HEK293 (cell line): ENCODE measurements around the gene KCNJ16.

Source experiments
- CTCF ChIA-PET: fragments of 350-600 bp; formaldehyde crosslinking; extraction: SDS; loops from one replicate; lab custom pipeline; 2021; ENCODE audit warnings: antibody characterized with exemption; lab: Yijun Ruan, JAX
- POLR2A ChIA-PET: fragments of 300-600 bp; formaldehyde crosslinking; extraction: SDS; loops from one replicate; lab custom pipeline; 2020; ENCODE audit warnings: antibody characterized with exemption, inconsistent platforms; lab: Yijun Ruan, JAX
- H3K27ac ChIP-seq: fragments of 200-500 bp; sonication (Bioruptor generic); 2 replicates; pipeline ENCODE4 v1.5.1; 2014; ENCODE audit warnings: low read depth, low read length, control low read depth, inconsistent platforms; ENCODE audit errors: extremely low read depth
- H3K36me3 ChIP-seq, 2 experiments: fragments of 200-500 bp in 1 of 2; sonication (Bioruptor generic) in 1 of 2; 1 replicate in 1 of 2; 2 replicates in 1 of 2; pipeline ENCODE4 v1.5.1; 2014 to 2017; ENCODE audit warnings: inconsistent platforms in 2 of 2, low read length in 2 of 2; ENCODE audit not compliant: control insufficient read depth in 2 of 2, insufficient read depth in 1 of 2
- H3K4me1 ChIP-seq: fragments of 200-500 bp; sonication (Bioruptor generic); 2 replicates; pipeline ENCODE4 v1.5.1; 2014; ENCODE audit warnings: mild to moderate bottlenecking, low read length, inconsistent platforms; ENCODE audit not compliant: control insufficient read depth, insufficient read depth
- H3K4me3 ChIP-seq: 2 replicates; pipeline ENCODE4 v1.5.1; 2011; ENCODE audit warnings: low read depth, mild to moderate bottlenecking, control low read depth, low read length, moderate library complexity
- H3K9me3 ChIP-seq: fragments of 200-500 bp; sonication (Bioruptor generic); 2 replicates; pipeline ENCODE4 v1.5.1; 2014; ENCODE audit warnings: low read depth, low read length, inconsistent platforms; ENCODE audit not compliant: control insufficient read depth, insufficient read depth
- GLI4 ChIP-seq: fragments of 450-650 bp; formaldehyde crosslinking; IDR thresholded peaks from 2 replicates; pipeline ENCODE4 v1.5.1; 2016; ENCODE audit warnings: missing biosample characterization, missing genetic modification characterization
- KLF9 ChIP-seq: fragments of 450-650 bp; formaldehyde crosslinking; IDR thresholded peaks from 2 replicates; pipeline ENCODE4 v1.5.1; 2016; ENCODE audit warnings: missing biosample characterization, missing genetic modification characterization, low read depth
- MEIS1 ChIP-seq: sonication (generic); formaldehyde crosslinking; IDR thresholded peaks from 2 replicates; pipeline ENCODE4 v1.8.1; 2022; ENCODE audit warnings: missing genetic modification reagents, mild to moderate bottlenecking, borderline replicate concordance
- PATZ1 ChIP-seq: fragments of 450-650 bp; formaldehyde crosslinking; IDR thresholded peaks from 2 replicates; pipeline ENCODE4 v1.5.1; 2016; ENCODE audit warnings: missing biosample characterization, missing genetic modification characterization
- PRDM2 ChIP-seq: fragments of 450-650 bp; formaldehyde crosslinking; IDR thresholded peaks from 2 replicates; pipeline ENCODE4 v1.5.1; 2016; ENCODE audit warnings: missing biosample characterization, missing genetic modification characterization, borderline replicate concordance
- RBAK ChIP-seq: fragments of 450-650 bp; formaldehyde crosslinking; IDR thresholded peaks from 2 replicates; pipeline ENCODE4 v1.5.1; 2016; ENCODE audit warnings: missing biosample characterization, missing genetic modification characterization
- SP3 ChIP-seq: fragments of 450-650 bp; formaldehyde crosslinking; IDR thresholded peaks from 2 replicates; pipeline ENCODE4 v1.5.1; 2016; ENCODE audit warnings: missing biosample characterization, missing genetic modification characterization
- ZBTB20 ChIP-seq: fragments of 450-650 bp; formaldehyde crosslinking; IDR thresholded peaks from 2 replicates; pipeline ENCODE4 v1.5.1; 2016; ENCODE audit warnings: missing biosample characterization, missing genetic modification characterization
- ZBTB8A ChIP-seq: fragments of 450-650 bp; formaldehyde crosslinking; IDR thresholded peaks from 2 replicates; pipeline ENCODE4 v1.5.1; 2016; ENCODE audit warnings: missing biosample characterization, missing genetic modification characterization
- ZFP3 ChIP-seq: fragments of 450-650 bp; formaldehyde crosslinking; IDR thresholded peaks from 2 replicates; pipeline ENCODE4 v1.5.1; 2016; ENCODE audit warnings: low read depth, missing biosample characterization, missing genetic modification characterization
- ZNF121 ChIP-seq: fragments of 450-650 bp; formaldehyde crosslinking; IDR thresholded peaks from 2 replicates; pipeline ENCODE4 v1.5.1; 2016; ENCODE audit warnings: missing biosample characterization, missing genetic modification characterization
- ZNF19 ChIP-seq: fragments of 450-650 bp; formaldehyde crosslinking; IDR thresholded peaks from 2 replicates; pipeline ENCODE4; 2016; ENCODE audit warnings: missing biosample characterization, missing genetic modification characterization, low read depth
- ZNF211 ChIP-seq: fragments of 450-650 bp; formaldehyde crosslinking; IDR thresholded peaks from 2 replicates; pipeline ENCODE4 v1.5.1; 2016; ENCODE audit warnings: low read depth, missing biosample characterization, missing genetic modification characterization
- ZNF223 ChIP-seq: fragments of 450-650 bp; formaldehyde crosslinking; IDR thresholded peaks from 2 replicates; pipeline ENCODE4 v1.5.1; 2016; ENCODE audit warnings: missing biosample characterization, missing genetic modification characterization
- ZNF37A ChIP-seq: fragments of 450-650 bp; IDR thresholded peaks from 2 replicates; pipeline ENCODE4 v1.5.1; 2018; ENCODE audit warnings: missing biosample characterization, missing genetic modification characterization
- ZNF48 ChIP-seq: fragments of 450-650 bp; formaldehyde crosslinking; IDR thresholded peaks from 2 replicates; pipeline ENCODE4 v1.5.1; 2016; ENCODE audit warnings: missing biosample characterization, missing genetic modification characterization
- ZNF521 ChIP-seq: fragments of 450-650 bp; formaldehyde crosslinking; IDR thresholded peaks from 2 replicates; pipeline ENCODE4 v1.5.1; 2017; ENCODE audit warnings: missing biosample characterization, mild to moderate bottlenecking, missing genetic modification characterization
- ZNF529 ChIP-seq: fragments of 450-650 bp; formaldehyde crosslinking; IDR thresholded peaks from 2 replicates; pipeline ENCODE4 v1.5.1; 2017; ENCODE audit warnings: missing genetic modification characterization, missing biosample characterization; ENCODE audit not compliant: insufficient replicate concordance
- ZNF558 ChIP-seq: fragments of 450-650 bp; formaldehyde crosslinking; IDR thresholded peaks from 2 replicates; pipeline ENCODE4 v1.5.1; 2016; ENCODE audit warnings: missing biosample characterization, missing genetic modification characterization
- ZNF660 ChIP-seq: fragments of 450-650 bp; IDR thresholded peaks from 2 replicates; pipeline ENCODE4 v1.5.1; 2018; ENCODE audit warnings: missing biosample characterization, mild to moderate bottlenecking, missing genetic modification characterization
- ZNF664 ChIP-seq: fragments of 450-650 bp; formaldehyde crosslinking; IDR thresholded peaks from 2 replicates; pipeline ENCODE4 v1.5.1; 2016; ENCODE audit warnings: missing biosample characterization, missing genetic modification characterization
- ZNF777 ChIP-seq: fragments of 450-650 bp; formaldehyde crosslinking; IDR thresholded peaks from 2 replicates; pipeline ENCODE4 v1.5.1; 2017; ENCODE audit warnings: missing biosample characterization, missing genetic modification characterization, borderline replicate concordance

KCNJ16 gene

GRCh38 chr17:70028978-70029767, 45.9 kb upstream of the KCNJ16 start:
- POLR2A ChIA-PET, result no interaction called here
- no peak for TF ChIP-seq ZNF37A
- no peak for TF ChIP-seq ZNF121 (tag by site-specific recombination)
- no peak for TF ChIP-seq ZNF48 (tag by site-specific recombination)
- TF ChIP-seq ZNF664 (tag by site-specific recombination), result no peak
- no peaks in the 10 kb centered on the region for H3K9me3 ChIP-seq
- H3K4me1 ChIP-seq, result no peaks in the 10 kb centered on the region
- CTCF ChIA-PET, result interaction anchor here (0.5 to 0.6 kb wide), 2 partner anchors 171 to 461 kb away, joined by 3 read pairs; no protein-coding TSS in a partner anchor
- no peak overlapping the region for H3K4me3 ChIP-seq
- H3K27ac ChIP-seq, result no peak overlapping the region
- H3K36me3 ChIP-seq, result no peaks in the 10 kb centered on the region

DNA sequence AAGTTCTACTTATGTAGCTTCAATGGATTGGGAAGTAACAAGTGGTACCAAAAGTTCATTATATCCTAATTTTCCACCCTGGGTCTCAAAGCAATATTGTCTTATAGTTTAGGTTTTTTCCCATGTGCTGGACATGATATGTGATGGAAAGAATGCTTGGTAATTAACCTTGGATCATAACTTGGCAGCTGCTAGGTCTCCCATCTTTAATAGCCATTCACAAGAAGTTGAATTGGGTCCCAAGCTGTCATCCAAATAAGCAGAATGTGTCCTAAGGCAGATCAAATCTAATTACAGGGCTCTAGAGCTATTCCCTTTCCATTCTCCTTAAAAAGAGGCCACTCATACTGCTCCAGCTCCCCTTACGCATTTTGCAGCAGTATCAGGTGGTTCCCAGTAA, 44.7 kb upstream of the KCNJ16 start:
- TF ChIP-seq ZBTB8A (tag by site-specific recombination), result no peak
- H3K36me3 ChIP-seq, result no peaks in the 10 kb centered on the region
- POLR2A ChIA-PET, result no interaction called here
- no peak overlapping the region for H3K27ac ChIP-seq
- H3K4me3 ChIP-seq, result no peak overlapping the region
- CTCF ChIA-PET, result no interaction called here
- H3K4me1 ChIP-seq, result no peaks in the 10 kb centered on the region
- H3K9me3 ChIP-seq, result no peaks in the 10 kb centered on the region

- TF ChIP-seq ZBTB20 (tag by site-specific recombination) (no peak), ZFP3 (no peak), MEIS1 (CRISPR knock-in tag) (no peak), SP3 (tag by site-specific recombination) (no peak), ZNF529 (tag by site-specific recombination) (no peak), KLF9 (no peak), ZNF777 (tag by site-specific recombination) (no peak), PATZ1 (tag by site-specific recombination) (no peak), ZNF19 (no peak)
- H3K36me3 ChIP-seq, result no peaks in the 10 kb centered on the region
- CTCF ChIA-PET, result no interaction called here
- no peak overlapping the region for H3K27ac ChIP-seq
- H3K9me3 ChIP-seq, result no peaks in the 10 kb centered on the region
- POLR2A ChIA-PET, result no interaction called here
- no peaks in the 10 kb centered on the region for H3K4me1 ChIP-seq
- no peak overlapping the region for H3K4me3 ChIP-seq
Observed at GRCh38 chr17:70031341-70031740, 43.7 kb upstream of the KCNJ16 start.

DNA sequence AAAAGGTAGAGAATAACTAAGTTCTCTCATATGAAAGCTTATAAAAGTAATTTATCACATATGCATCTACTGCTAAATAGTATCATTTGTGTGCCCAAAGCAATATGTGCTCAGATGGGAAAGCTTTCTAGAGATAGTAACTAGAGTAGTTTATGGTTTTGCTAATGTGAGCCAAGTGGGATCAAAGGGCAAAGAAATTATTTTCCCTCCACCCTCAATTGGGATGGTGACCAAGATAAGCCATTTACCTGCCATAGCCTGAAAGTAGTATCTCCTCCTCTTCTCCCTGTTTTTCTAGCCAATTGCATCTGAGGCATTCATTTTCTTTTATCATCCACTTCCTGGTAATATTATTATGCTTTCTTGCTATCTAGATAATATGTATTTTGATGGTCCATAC, 41.9 kb upstream of the KCNJ16 start:
- POLR2A ChIA-PET, result no interaction called here
- CTCF ChIA-PET, result no interaction called here
- Histone ChIP-seq H3K36me3 (no peaks in the 10 kb centered on the region), H3K27ac (no peak overlapping the region), H3K9me3 (no peaks in the 10 kb centered on the region), H3K4me3 (no peak overlapping the region), H3K4me1 (no peaks in the 10 kb centered on the region)
- TF ChIP-seq ZNF223 (no peak), ZNF48 (tag by site-specific recombination) (no peak), GLI4 (no peak), ZNF211 (tag by site-specific recombination) (no peak), RBAK (tag by site-specific recombination) (no peak), ZNF521 (tag by site-specific recombination) (no peak), ZNF660 (tag by site-specific recombination) (no peak), ZNF558 (tag by site-specific recombination) (no peak), PRDM2 (tag by site-specific recombination) (no peak)
